NCI-H2196 treated with DMSO at 0.1 percent for 48 hours (cell line): Measurements from ENCODE around the gene RHD.
A peak's percentile ranks its signal among the peaks of the same experiment; 100 is the strongest.
"Not testable (repeated sequence)": the region's sequence is repeated elsewhere in the genome, so short reads cannot be mapped to it uniquely, and the experiment has no call there.

Source experiments
- DNase-seq: peaks from one replicate; lab custom pipeline; 2025; ENCODE audit not compliant: unreplicated experiment; lab: John Stamatoyannopoulos, UW

The RHD gene

GRCh38 chr1:25256578-25256965, 15.7 kb upstream of the RHD start:
- DNase-seq, result peak; percentile 39

- no peak for DNase-seq
Observed at GRCh38 chr1:25257196-25257595, 15.1 kb upstream of the RHD start.

GRCh38 chr1:25259813-25260212, 12.5 kb upstream of the RHD start:
- not testable (repeated sequence) for DNase-seq

DNA sequence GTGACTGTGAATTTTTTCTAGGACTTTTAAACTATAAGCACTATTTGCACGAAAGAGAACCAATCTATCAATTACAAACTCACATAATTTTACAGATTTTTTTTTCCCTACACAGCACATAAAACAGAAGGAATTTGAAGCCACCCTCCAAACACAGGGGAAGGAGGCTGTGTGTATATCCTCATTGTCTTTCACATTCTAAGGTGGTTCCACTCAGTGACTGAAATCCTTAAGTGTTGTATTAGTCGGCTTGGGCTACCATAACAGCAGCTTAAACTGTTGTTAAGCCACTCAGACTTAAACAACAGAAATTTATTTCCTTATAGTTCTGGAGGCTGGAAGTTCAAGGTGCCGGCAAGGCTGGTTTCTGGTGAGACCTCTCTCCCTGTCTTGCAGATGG, 12.0 kb upstream of the RHD start:
- DNase-seq, result not testable (repeated sequence)

DNA sequence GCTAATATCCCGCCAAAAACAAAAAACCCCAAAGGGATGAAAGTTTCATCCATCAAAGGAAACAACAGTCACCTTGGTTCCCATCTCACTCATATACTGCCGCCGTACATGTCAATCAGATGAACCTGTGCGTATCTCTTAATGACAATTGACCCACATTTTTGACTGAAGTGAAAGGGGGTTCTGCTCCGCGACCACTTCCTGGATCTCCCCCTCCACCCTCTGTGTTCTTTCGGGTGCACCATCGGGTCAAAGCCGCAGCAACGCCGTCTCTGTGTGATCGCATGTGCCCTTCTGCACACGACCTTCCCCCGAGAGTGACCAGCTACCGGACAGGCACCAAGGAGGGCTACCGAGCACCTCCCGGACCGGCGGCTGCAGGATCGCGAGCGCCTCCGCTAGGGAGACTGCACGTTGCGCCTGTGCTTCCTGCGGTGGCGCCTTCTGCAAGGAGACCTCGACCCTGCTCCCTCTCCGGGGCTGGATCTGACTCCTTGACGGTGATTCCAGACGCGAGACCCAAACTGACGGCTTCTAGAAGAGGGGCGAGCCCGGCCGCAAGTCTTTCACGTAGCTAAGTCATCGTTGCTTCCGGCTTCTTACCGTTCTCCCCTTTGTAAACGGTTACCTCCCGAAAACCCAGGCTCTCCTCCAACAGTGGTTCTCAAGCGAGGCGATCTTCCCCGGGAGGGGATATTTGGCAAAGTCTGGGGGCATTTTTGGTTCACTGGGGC, 5.6 kb upstream of the RHD start:
- DNase-seq, result not testable (repeated sequence)

- not testable (repeated sequence) for DNase-seq
Observed at GRCh38 chr1:25267288-25268142, 4.8 kb upstream of the RHD start.

DNA sequence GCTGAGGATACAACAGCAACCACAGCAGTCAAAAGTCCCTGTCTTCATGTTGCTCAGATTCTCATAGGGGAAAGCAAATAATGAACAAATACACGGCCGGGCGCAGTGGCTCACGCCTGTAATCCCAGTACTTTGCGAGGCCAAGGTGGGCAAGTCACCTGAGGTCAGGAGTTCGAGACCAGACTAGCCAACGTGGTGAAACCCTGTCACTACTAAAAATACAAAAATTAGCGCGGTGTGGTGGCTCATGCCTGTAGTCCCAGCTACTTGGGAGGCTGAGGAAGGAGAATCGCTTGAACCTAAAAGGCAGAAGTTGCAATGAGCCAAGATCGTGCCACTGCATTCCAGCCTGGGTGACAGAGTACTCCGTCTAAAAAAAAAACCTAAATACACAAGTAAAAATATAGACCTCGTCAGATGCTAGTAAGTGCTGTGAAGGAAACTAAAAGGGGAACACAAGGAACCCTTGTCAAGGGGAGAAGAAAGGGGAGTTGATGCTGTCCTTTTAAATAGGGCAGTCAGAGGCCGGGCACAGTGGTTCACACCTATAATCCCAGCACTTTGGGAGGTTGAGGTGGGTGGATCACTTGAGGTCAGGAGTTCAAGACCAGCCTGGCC, 4.1 kb upstream of the RHD start:
- DNase-seq, result not testable (repeated sequence)

GRCh38 chr1:25275648-25276047, 3.3 kb downstream of the RHD start:
- not testable (repeated sequence) for DNase-seq

DNA sequence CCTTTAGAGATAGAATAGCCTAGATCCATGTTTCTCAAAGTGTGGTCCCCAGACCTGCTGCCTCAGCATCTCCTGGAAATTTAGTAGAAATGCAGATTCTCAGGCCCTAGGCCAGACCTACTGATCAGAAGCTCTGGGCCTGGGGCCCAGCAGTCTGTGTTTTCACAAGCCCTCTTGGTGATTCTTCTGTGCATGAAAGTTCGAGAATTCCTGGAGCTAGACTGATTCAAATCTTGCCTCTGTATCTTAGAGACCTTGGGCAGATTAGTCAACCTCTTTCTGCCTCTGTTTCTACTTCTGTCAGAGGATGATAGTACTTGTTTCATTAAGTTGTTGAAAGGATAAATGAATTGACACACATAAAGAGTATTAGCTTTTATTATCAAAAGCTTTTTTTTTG, 5.0 kb downstream of the RHD start:
- DNase-seq, result not testable (repeated sequence)

DNA sequence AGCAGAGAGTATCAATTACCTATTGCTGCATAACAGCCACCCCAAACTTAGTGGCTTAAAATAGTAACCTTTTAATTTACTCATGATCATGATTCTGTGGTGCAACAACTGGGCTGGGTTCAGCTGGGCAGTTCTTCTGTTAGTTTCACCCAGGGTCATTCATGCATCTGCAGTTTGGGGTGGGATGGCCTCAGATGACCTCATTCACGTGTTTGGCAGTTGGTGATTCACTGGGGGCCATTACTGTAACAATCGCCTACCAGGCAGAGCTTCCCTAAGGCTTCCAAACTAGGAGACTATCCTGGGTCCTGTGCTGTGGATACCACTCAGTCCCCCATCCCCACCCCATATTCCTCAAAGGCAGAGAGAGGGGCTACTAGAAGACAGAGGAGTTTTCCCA, 6.0 kb downstream of the RHD start:
- DNase-seq, result not testable (repeated sequence)

DNA sequence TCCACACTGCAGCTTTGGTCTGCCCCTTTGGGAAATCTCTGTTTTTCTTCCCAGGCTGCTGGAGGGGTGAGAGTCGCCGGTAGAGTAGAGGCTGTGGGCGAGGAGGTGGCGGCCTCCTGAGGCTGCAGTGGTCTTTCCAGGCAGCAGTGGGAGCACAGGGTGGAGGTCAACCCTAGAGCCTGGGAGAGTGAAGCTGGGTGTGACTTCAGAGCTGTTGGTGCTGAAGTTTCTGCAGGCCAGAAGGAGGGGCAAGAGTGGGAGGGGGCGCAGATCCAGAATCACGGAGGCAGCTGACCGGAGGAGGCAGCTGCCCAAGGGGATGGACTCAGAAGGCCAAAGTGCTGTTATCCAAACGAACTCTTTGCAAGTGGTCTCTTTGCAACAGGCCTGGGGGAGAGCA, 6.5 kb downstream of the RHD start:
- not testable (repeated sequence) for DNase-seq

DNA sequence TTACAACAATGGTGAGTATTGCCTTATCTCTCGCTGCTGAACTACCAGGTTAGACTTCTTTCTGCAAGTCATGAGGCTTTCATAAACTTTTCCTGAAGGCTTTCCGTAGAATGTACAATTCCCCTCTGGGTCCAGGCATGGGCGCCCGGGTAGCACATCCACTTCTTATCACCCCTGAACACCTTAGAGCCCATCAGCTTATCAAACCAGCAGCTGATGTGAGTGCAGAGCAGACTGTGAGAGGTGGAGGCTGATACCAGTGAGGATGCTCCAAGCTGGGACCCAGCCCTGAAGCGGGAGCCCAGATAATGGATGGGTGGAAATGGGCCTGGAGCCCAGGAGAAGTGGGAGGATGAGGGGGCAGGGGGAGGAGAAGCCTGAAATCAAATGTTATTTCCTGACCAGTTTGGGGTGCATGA, 7.4 kb downstream of the RHD start:
- not testable (repeated sequence) for DNase-seq

GRCh38 chr1:25285862-25286261, 13.6 kb downstream of the RHD start:
- not testable (repeated sequence) for DNase-seq

DNA sequence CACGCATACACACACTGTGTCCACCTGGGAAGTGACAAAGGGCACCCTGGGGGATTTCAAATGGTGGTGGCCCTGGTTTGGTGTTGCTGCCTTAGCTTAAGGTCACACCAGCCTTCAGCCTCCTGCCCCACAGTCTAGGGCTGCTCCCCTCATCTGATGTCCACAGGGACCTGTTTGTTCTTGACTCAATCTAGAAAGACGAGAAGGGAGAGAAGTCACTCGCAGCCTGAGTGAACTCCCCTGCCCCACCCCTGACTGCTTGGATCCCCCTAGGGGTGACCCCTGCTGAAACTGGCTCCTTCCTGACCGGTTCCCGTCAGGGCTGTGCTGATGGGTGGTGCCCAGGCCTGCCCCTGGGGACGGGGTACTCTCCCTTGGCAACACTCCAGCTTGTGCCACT, 14.9 kb downstream of the RHD start:
- not testable (repeated sequence) for DNase-seq

GRCh38 chr1:25288573-25289101, 16.3 kb downstream of the RHD start:
- DNase-seq, result not testable (repeated sequence)

GRCh38 chr1:25290043-25290442, 17.7 kb downstream of the RHD start:
- DNase-seq, result not testable (repeated sequence)

DNA sequence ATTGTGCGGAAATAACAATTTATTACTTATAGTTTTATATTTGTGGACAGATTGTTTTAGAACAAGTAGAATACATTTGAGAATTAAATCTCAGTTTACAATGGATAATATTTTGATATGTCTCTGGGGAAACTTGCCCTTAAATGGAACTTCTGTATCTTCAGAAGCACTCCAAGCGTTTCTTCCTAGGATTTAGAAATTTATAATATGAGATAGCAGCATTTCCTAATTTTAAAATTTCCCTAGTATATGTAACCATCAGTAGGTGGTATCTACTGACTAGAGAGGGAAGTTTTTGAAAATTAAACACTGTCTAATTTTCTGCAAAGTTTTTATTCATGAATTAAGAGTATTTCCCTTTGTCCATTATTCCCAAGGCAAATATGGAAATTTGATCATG, 21.1 kb downstream of the RHD start:
- DNase-seq, result not testable (repeated sequence)

DNA sequence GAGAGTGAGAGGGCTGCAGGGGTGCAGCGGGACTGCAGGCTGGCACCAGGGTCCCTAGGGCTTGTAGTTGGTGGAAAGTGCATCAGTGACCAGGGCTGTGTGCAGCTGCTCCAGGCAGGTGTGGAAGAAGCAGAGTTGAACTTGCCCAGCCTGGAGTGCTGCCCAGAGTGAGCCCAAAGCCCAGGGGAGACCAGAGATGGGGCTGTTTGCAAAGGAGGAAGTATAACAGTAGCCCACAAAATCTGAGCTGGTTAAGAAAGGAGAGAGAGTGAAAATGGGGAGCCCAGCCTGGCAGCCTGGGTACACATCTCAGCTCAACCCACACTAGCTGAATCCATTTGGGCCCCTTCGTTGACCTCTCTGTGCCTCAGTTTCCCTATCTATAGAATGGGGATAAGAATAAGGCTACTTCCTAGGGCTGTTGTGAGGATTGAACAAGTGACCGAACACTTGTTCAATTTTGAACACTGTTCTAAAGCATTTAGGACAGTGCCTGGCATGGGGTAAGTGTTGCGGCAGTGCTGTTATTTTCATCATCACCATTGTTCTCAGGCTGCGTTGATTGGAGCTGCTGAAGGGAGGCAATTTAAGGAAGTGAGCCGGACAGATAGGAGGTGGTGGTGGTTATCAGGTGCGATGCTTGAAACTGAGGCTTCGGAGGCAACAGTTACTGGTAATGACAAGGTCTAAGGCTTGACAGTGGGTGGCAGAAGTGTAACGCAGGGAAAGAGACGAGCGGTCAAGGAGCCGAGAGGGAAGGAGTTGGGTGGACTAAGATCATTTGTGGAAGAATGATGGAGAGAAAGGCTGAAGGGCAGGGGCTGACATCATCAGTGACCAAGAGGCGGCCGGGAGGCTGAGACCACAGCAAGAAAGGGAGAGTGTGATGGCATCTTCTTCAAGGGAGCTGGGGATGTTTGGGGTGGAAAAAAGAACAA, 22.8 kb downstream of the RHD start:
- DNase-seq, result not testable (repeated sequence)

DNA sequence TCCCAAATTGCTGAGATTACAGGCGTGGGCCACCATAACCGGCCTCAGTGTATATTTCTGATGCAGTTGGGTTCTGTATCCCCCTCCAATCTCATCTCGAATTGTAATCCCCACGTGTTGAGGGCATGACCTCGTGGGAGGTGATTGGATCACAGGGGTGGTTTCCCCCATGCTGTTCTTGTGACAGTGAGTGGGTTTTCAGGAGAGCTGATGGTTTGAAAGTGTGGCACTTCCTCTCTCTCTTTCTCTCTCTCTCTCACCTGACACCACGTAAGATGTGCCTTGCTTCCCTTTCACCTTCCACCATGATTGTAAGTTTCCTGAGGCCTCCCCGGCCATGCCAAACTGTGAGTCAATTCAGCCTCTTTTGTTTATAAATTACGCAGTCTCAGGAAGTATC, 24.2 kb downstream of the RHD start:
- DNase-seq, result not testable (repeated sequence)

GRCh38 chr1:25300729-25301128, 28.4 kb downstream of the RHD start:
- not testable (repeated sequence) for DNase-seq
